ENCODE results near the gene USP8. TPM values are rescaled to one million over a fixed set of nuclear protein-coding genes. Genes with fewer than 3 reads are reported as not detected.

USP8 gene
- total RNA-seq, 2 experiments from 2014 or later = 39.7 to 43.7 TPM

DNA sequence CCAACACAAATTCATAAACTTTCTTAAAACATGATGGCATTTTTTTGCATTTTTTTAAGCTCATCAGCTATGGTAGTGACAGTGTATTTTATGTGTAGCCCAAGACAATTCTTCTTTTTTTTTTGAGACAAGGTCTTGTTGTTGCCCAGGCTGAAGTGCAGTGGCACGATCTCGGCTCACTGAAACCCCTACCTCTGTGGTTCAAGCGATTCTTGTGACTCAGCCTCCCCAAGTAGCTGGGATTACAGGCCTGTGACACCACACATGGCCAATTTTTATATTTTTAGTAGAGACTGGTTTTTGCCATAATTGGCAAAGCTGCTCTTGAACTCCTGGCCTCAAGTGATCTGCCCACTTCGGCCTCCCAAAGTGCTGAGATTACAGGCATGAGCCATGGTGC, 139.6 kb downstream of the USP8 start:
- Mint-ChIP-seq H3K27me3 (no peaks in the 10 kb centered on the region), H3K4me1 (ENCODE audit: low read depth) (peaks cover 18% of the 10 kb centered on the region), H3K27ac (peak overlapping the region; percentile 83), H3K4me3 (no peak overlapping the region), H3K9me3 (no peaks in the 10 kb centered on the region), H3K36me3 (ENCODE audit: low read depth) (peaks cover 33% of the 10 kb centered on the region)
- ChIA-PET CTCF (no interaction called here), POLR2A (no interaction called here)
- DNase-seq (no peak), ATAC-seq (no peak)
- TF ChIP-seq, protein P1, sequence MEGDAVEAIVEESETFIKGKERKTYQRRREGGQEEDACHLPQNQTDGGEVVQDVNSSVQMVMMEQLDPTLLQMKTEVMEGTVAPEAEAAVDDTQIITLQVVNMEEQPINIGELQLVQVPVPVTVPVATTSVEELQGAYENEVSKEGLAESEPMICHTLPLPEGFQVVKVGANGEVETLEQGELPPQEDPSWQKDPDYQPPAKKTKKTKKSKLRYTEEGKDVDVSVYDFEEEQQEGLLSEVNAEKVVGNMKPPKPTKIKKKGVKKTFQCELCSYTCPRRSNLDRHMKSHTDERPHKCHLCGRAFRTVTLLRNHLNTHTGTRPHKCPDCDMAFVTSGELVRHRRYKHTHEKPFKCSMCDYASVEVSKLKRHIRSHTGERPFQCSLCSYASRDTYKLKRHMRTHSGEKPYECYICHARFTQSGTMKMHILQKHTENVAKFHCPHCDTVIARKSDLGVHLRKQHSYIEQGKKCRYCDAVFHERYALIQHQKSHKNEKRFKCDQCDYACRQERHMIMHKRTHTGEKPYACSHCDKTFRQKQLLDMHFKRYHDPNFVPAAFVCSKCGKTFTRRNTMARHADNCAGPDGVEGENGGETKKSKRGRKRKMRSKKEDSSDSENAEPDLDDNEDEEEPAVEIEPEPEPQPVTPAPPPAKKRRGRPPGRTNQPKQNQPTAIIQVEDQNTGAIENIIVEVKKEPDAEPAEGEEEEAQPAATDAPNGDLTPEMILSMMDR (IDR thresholded peaks at IDR 0.05) = no peak
- intact Hi-C loops (cut with micrococcal nuclease) = no loop called here

Other genes with a start within 250 kb of the USP8 start
- 1 to 10 TPM; 9.8 to 9.9 TPM for gene SLC27A2, start 242.2 kb upstream of the USP8 start, total RNA-seq
- gene HDC, start 158.7 kb upstream of the USP8 start, total RNA-seq = not detected
- gene GABPB1, start 69.2 kb upstream of the USP8 start, total RNA-seq = 10 to 100 TPM; 33.2 to 36.2 TPM
- gene USP50, start 122.3 kb downstream of the USP8 start, total RNA-seq = not detected

All from activated CD8-positive, alpha-beta T cell treated with anti-CD3 and anti-CD28 coated beads for 36 hours (primary cell).